ENCODE data around the gene ANKLE1.

ANKLE1 gene

GRCh38 chr19:17244618-17245534 is 36.8 kb upstream of the ANKLE1 start:
- no peak overlapping the region for H3K27ac ChIP-seq (replicated peaks; ENCODE audit: low read length)
- peak overlapping the region; percentile 75 for H2BK5ac ChIP-seq (ENCODE audit: low read length)
- H3K4me2 ChIP-seq (ENCODE audit: insufficient read depth, low read length, poor library complexity, severe bottlenecking): peak overlapping the region; percentile 97
- H3K4me1 ChIP-seq (ENCODE audit: control insufficient read depth in 2 of 2, insufficient read depth in 1 of 2, low read depth in 1 of 2, low read length in 2 of 2): peaks cover 28 to 45% of the 10 kb centered on the region in 2 donors
- H2BK12ac ChIP-seq (ENCODE audit: low read length): no peak overlapping the region
- no peak overlapping the region for H3K14ac ChIP-seq (ENCODE audit: low read length)
- H3K23ac ChIP-seq (ENCODE audit: low read depth, low read length, poor library complexity): peak overlapping the region; percentile 98
- H2BK120ac ChIP-seq (ENCODE audit: low read depth, low read length): no peak overlapping the region
- H2AFZ ChIP-seq (ENCODE audit: low read length): peak overlapping the region; percentile 43
- no peak overlapping the region for H3K4ac ChIP-seq (ENCODE audit: low read length)
- peak overlapping the region; percentile 31 for H2BK15ac ChIP-seq (ENCODE audit: low read length)
- H3K9me3 ChIP-seq (replicated peaks in 1 of 2; ENCODE audit: control insufficient read depth in 2 of 2, insufficient read depth in 1 of 2, low read depth in 1 of 2, low read length in 2 of 2): no peaks in the 10 kb centered on the region
- H3K9ac ChIP-seq (ENCODE audit: low read depth, low read length, poor library complexity): peak overlapping the region; percentile 95
- peak overlapping the region; percentile 99 for H2AK5ac ChIP-seq (ENCODE audit: low read depth, low read length)
- no peak for DNase-seq (ENCODE audit: low spot score)
- no peak overlapping the region for H4K91ac ChIP-seq (ENCODE audit: low read depth, low read length, poor library complexity)
- peak overlapping the region; percentile 95 for H3K18ac ChIP-seq (ENCODE audit: low read length)
- no peaks in the 10 kb centered on the region for H3K27me3 ChIP-seq (ENCODE audit: control insufficient read depth in 3 of 3, insufficient read depth in 3 of 3, low read depth in 1 of 3, low read length in 3 of 3)
- peak overlapping the region; percentile 91 to 92 for H3K4me3 ChIP-seq (ENCODE audit: low read length in 2 of 2)
- WGBS, 2 donors (ENCODE audit: extremely low coverage in 2 of 2, insufficient read length in 2 of 2, insufficient replicate concordance in 1 of 2): no CpG with 5 or more reads among the region's 100 CpGs
- no peak overlapping the region for H4K8ac ChIP-seq (ENCODE audit: low read depth, low read length)
- H3K36me3 ChIP-seq (replicated peaks in 1 of 2; ENCODE audit: control insufficient read depth in 2 of 2, insufficient read depth in 2 of 2, low read length in 2 of 2): peaks cover 3 to 18% of the 10 kb centered on the region in 2 donors
- peaks cover 18% of the 10 kb centered on the region for H3K79me1 ChIP-seq (ENCODE audit: low read depth, low read length)

- peak within 1 kb of the TSS; percentile 90 for H2BK12ac ChIP-seq (ENCODE audit: low read length)
- H2BK120ac ChIP-seq (ENCODE audit: low read depth, low read length): no peak within 1 kb of the TSS
- peak within 1 kb of the TSS; percentile 99 for H2AK5ac ChIP-seq (ENCODE audit: low read depth, low read length)
- H3K18ac ChIP-seq (ENCODE audit: low read length): peak within 1 kb of the TSS; percentile 95
- H3K4me1 ChIP-seq (ENCODE audit: control insufficient read depth in 2 of 2, insufficient read depth in 1 of 2, low read depth in 1 of 2, low read length in 2 of 2): peaks cover 28 to 42% of the 10 kb centered on the region in 2 donors
- peaks cover under 1 to 11% of the 10 kb centered on the region in 2 donors for H3K36me3 ChIP-seq (replicated peaks in 1 of 2; ENCODE audit: control insufficient read depth in 2 of 2, insufficient read depth in 2 of 2, low read length in 2 of 2)
- H3K27ac ChIP-seq (replicated peaks; ENCODE audit: low read length): peak within 1 kb of the TSS; percentile 88
- no peak within 1 kb of the TSS for H3K14ac ChIP-seq (ENCODE audit: low read length)
- no CpG with 5 or more reads among the region's 72 CpGs for WGBS, 2 donors (ENCODE audit: extremely low coverage in 2 of 2, insufficient read length in 2 of 2, insufficient replicate concordance in 1 of 2)
- no peak within 1 kb of the TSS for H4K8ac ChIP-seq (ENCODE audit: low read depth, low read length)
- peaks cover 0 to 2% (median 0%) of the 10 kb centered on the region in 3 experiments for H3K27me3 ChIP-seq (ENCODE audit: control insufficient read depth in 3 of 3, insufficient read depth in 3 of 3, low read depth in 1 of 3, low read length in 3 of 3)
- H2BK5ac ChIP-seq (ENCODE audit: low read length): peak within 1 kb of the TSS; percentile 75
- no peak for DNase-seq (ENCODE audit: low spot score)
- peak within 1 kb of the TSS; percentile 97 for H3K4me2 ChIP-seq (ENCODE audit: insufficient read depth, low read length, poor library complexity, severe bottlenecking)
- peak within 1 kb of the TSS; percentile 91 to 92 for H3K4me3 ChIP-seq (ENCODE audit: low read length in 2 of 2)
- no peak within 1 kb of the TSS for H4K91ac ChIP-seq (ENCODE audit: low read depth, low read length, poor library complexity)
- H3K79me1 ChIP-seq (ENCODE audit: low read depth, low read length): peaks cover 17% of the 10 kb centered on the region
- H3K9me3 ChIP-seq (replicated peaks in 1 of 2; ENCODE audit: control insufficient read depth in 2 of 2, insufficient read depth in 1 of 2, low read depth in 1 of 2, low read length in 2 of 2): no peaks in the 10 kb centered on the region
- H3K23ac ChIP-seq (ENCODE audit: low read depth, low read length, poor library complexity): peak within 1 kb of the TSS; percentile 98
- H3K4ac ChIP-seq (ENCODE audit: low read length): peak within 1 kb of the TSS; percentile 48
- peak within 1 kb of the TSS; percentile 80 for H2BK15ac ChIP-seq (ENCODE audit: low read length)
- peak within 1 kb of the TSS; percentile 90 for H2AFZ ChIP-seq (ENCODE audit: low read length)
- peak within 1 kb of the TSS; percentile 95 for H3K9ac ChIP-seq (ENCODE audit: low read depth, low read length, poor library complexity)
Measured at GRCh38 chr19:17245535-17245984, 36.1 kb upstream of the ANKLE1 start, which contains the start of gene NR2F6. NR2F6 (minus strand) TSS chr19:17245919; CDS start chr19:17245220, 699 bp downstream.

DNA sequence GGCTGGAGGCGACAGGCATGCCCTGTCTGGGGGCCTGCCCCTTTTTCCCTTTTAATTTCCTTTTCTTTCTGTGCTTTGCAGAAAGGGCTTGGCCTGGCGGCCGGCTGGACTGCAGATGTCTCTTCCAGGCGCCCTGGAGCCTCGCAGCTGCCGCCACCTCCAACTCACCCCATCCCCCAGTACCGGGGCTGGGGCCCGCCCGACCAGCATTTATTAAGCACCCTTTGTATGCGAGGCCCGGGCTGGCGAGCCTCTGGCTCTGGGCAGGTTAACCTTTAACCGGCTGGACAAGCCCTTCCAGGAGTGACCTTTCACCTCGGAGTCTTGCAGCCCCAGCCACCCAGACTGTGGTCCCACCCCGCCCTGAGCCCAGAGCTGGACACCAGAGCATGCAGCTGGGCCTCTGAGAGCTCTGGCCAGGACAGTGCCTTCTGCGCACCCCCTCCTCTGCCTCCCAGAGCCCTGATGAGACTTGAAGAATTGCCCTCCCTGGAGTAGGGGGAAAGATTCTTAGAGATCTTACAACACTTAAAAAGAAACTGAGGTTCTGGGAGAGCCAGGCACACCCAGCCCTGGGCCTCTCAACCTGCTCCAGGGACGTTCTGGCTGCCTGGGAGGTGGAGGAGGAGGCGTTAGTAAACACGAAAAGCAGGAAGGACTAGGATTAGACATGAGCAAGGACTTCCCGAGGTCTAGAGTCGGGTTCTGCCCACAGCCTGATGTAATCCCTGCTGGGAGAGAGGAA is 34.8 kb upstream of the ANKLE1 start:
- peaks cover 0 to 2% (median 0%) of the 10 kb centered on the region in 3 experiments for H3K27me3 ChIP-seq (ENCODE audit: control insufficient read depth in 3 of 3, insufficient read depth in 3 of 3, low read depth in 1 of 3, low read length in 3 of 3)
- no peak overlapping the region for H3K9ac ChIP-seq (ENCODE audit: low read depth, low read length, poor library complexity)
- H3K14ac ChIP-seq (ENCODE audit: low read length): no peak overlapping the region
- H3K4me1 ChIP-seq (ENCODE audit: control insufficient read depth in 2 of 2, insufficient read depth in 1 of 2, low read depth in 1 of 2, low read length in 2 of 2): peaks cover 28 to 35% of the 10 kb centered on the region in 2 donors
- H3K9me3 ChIP-seq (replicated peaks in 1 of 2; ENCODE audit: control insufficient read depth in 2 of 2, insufficient read depth in 1 of 2, low read depth in 1 of 2, low read length in 2 of 2): no peaks in the 10 kb centered on the region
- H3K18ac ChIP-seq (ENCODE audit: low read length): peak overlapping the region; percentile 94
- H3K36me3 ChIP-seq (replicated peaks in 1 of 2; ENCODE audit: control insufficient read depth in 2 of 2, insufficient read depth in 2 of 2, low read length in 2 of 2): no peaks in the 10 kb centered on the region
- no peak overlapping the region for H2BK120ac ChIP-seq (ENCODE audit: low read depth, low read length)
- H2AK5ac ChIP-seq (ENCODE audit: low read depth, low read length): peak overlapping the region; percentile 60
- H2BK5ac ChIP-seq (ENCODE audit: low read length): peak overlapping the region; percentile 70
- peak overlapping the region; percentile 8 for H3K4ac ChIP-seq (ENCODE audit: low read length)
- peak overlapping the region; percentile 88 for H3K27ac ChIP-seq (replicated peaks; ENCODE audit: low read length)
- no peak overlapping the region for H2BK12ac ChIP-seq (ENCODE audit: low read length)
- H4K91ac ChIP-seq (ENCODE audit: low read depth, low read length, poor library complexity): no peak overlapping the region
- DNase-seq (ENCODE audit: low spot score): no peak
- no CpG with 5 or more reads among the region's 21 CpGs for whole genome bisulfite sequencing, 2 donors (ENCODE audit: extremely low coverage in 2 of 2, insufficient read length in 2 of 2, insufficient replicate concordance in 1 of 2)
- H2AFZ ChIP-seq (ENCODE audit: low read length): peak overlapping the region; percentile 90
- peak overlapping the region; percentile 88 for H3K4me2 ChIP-seq (ENCODE audit: insufficient read depth, low read length, poor library complexity, severe bottlenecking)
- peak overlapping the region; percentile 92 for H2BK15ac ChIP-seq (ENCODE audit: low read length)
- H3K79me1 ChIP-seq (ENCODE audit: low read depth, low read length): peaks cover 15% of the 10 kb centered on the region
- H3K23ac ChIP-seq (ENCODE audit: low read depth, low read length, poor library complexity): no peak overlapping the region
- no peak overlapping the region for H4K8ac ChIP-seq (ENCODE audit: low read depth, low read length)
- peak overlapping the region in 1 of 2 donors; percentile 45 for H3K4me3 ChIP-seq (ENCODE audit: low read length in 2 of 2)
